ENCODE results near the gene APBA1. TPM values are rescaled to one million over a fixed set of nuclear protein-coding genes. Genes with fewer than 3 reads are reported as not detected.
"Not testable (repeated sequence)": the region's sequence is repeated elsewhere in the genome, so short reads cannot be mapped to it uniquely, and the experiment has no call there.

The APBA1 gene
- total RNA-seq, 1 experiment from 2014 or later: 11.0 TPM

GRCh38 chr9:69615880-69616279 is 56.3 kb downstream of the APBA1 start:
- no peak overlapping the region for H3K4me3 ChIP-seq
- no peaks in the 10 kb centered on the region for H3K4me1 ChIP-seq (replicated peaks)
- H3K9me3 ChIP-seq (replicated peaks): no peaks in the 10 kb centered on the region
- H3K27ac ChIP-seq: no peak overlapping the region
- H3K36me3 ChIP-seq: no peaks in the 10 kb centered on the region
- DNase-seq (ENCODE audit: low read depth in 1 of 2, low spot score in 2 of 2): no peak
- no peaks in the 10 kb centered on the region for H3K27me3 ChIP-seq (replicated peaks)

DNA sequence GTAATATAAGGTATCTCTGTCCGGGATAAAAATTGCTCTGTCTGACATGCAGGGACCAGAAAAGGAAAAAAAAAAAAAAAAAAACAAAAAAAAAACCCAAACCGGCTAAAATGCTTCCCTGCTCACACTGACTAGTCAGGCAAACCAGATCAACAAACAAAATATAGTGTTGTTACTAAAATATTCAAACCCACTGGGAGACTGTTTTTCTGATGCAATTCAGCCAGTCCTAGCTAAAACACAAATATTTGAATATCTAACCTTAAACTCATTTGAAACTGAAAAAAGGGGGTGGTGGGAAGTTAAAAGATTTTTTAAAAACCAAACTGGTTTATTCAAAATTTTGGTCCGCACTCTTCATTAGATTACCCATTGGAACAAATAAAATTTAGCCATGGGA is 61.0 kb downstream of the APBA1 start:
- Histone ChIP-seq H3K27ac (no peak overlapping the region), H3K36me3 (no peaks in the 10 kb centered on the region), H3K4me1 (replicated peaks) (no peaks in the 10 kb centered on the region), H3K9me3 (replicated peaks) (no peaks in the 10 kb centered on the region), H3K4me3 (no peak overlapping the region), H3K27me3 (replicated peaks) (no peaks in the 10 kb centered on the region)
- DNase-seq (ENCODE audit: low read depth in 1 of 2, low spot score in 2 of 2): no peak

- no peaks in the 10 kb centered on the region for H3K4me1 ChIP-seq (replicated peaks)
- no peak overlapping the region for H3K27ac ChIP-seq
- no peaks in the 10 kb centered on the region for H3K27me3 ChIP-seq (replicated peaks)
- no peaks in the 10 kb centered on the region for H3K9me3 ChIP-seq (replicated peaks)
- no peak for DNase-seq (ENCODE audit: low read depth in 1 of 2, low spot score in 2 of 2)
- no peaks in the 10 kb centered on the region for H3K36me3 ChIP-seq
- no peak overlapping the region for H3K4me3 ChIP-seq
Observed at GRCh38 chr9:69609156-69609555, 63.0 kb downstream of the APBA1 start.

DNA sequence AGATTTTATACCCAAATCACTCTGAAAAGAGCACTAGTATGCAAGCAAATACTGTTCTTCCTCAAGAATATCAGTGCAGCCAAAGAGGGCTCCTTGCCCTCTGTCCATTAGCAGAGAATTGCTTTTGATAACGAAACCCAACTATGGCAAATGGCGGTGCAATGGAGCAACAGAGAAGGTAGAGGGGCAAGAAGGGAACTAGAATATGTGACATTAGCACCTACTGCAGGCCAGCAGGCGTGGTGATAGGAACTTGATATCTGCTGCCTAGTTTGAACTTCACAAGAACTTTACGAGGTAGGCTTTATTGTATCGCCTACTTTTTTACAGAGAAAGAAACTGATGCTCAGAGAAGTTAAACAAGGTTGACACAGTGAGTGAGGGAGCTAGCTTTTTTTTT is 66.1 kb downstream of the APBA1 start:
- Histone ChIP-seq H3K27me3 (replicated peaks) (no peaks in the 10 kb centered on the region), H3K27ac (no peak overlapping the region), H3K4me1 (replicated peaks) (no peaks in the 10 kb centered on the region), H3K4me3 (no peak overlapping the region), H3K9me3 (replicated peaks) (no peaks in the 10 kb centered on the region), H3K36me3 (no peaks in the 10 kb centered on the region)
- DNase-seq (ENCODE audit: low read depth in 1 of 2, low spot score in 2 of 2): no peak

- no peaks in the 10 kb centered on the region for H3K9me3 ChIP-seq (replicated peaks)
- DNase-seq (ENCODE audit: low read depth in 1 of 2, low spot score in 2 of 2): no peak
- H3K27me3 ChIP-seq (replicated peaks): no peaks in the 10 kb centered on the region
- H3K36me3 ChIP-seq: no peaks in the 10 kb centered on the region
- no peak overlapping the region for H3K27ac ChIP-seq
- H3K4me1 ChIP-seq (replicated peaks): no peaks in the 10 kb centered on the region
- H3K4me3 ChIP-seq: no peak overlapping the region
Observed at GRCh38 chr9:69605406-69605805, 66.8 kb downstream of the APBA1 start.

GRCh38 chr9:69604568-69605219 is 67.5 kb downstream of the APBA1 start:
- DNase-seq (ENCODE audit: low read depth in 1 of 2, low spot score in 2 of 2): no peak
- no peaks in the 10 kb centered on the region for H3K4me1 ChIP-seq (replicated peaks)
- no peaks in the 10 kb centered on the region for H3K27me3 ChIP-seq (replicated peaks)

DNA sequence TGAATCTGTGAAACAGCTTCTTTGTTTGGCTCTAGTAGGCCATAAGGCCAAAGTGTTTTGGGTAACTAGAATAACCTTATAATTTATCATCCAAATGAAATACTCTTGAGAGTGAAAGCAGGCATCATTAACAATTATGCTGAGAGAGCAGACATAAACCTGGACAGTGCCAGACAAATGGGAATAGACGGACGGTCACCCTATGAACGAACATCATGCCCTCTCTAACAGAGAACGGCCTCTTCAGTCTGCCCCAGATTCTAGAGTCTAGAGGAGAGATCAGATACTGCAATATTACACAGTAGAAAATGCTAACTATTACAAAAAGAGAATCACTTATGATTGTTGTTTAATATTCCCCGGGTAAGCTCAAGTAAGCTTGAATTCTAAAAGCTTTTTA is 68.5 kb downstream of the APBA1 start:
- Histone ChIP-seq H3K27me3 (replicated peaks) (no peaks in the 10 kb centered on the region), H3K9me3 (replicated peaks) (no peaks in the 10 kb centered on the region), H3K36me3 (no peaks in the 10 kb centered on the region), H3K4me3 (no peak overlapping the region), H3K27ac (no peak overlapping the region), H3K4me1 (replicated peaks) (no peaks in the 10 kb centered on the region)
- no peak for DNase-seq (ENCODE audit: low read depth in 1 of 2, low spot score in 2 of 2)

More at GRCh38 chr9:69604568-69605219, 67.5 kb downstream of the APBA1 start:
- Histone ChIP-seq H3K36me3 (no peaks in the 10 kb centered on the region), H3K27ac (no peak overlapping the region), H3K9me3 (replicated peaks) (no peaks in the 10 kb centered on the region), H3K4me3 (no peak overlapping the region)

GRCh38 chr9:69602773-69603172 is 69.4 kb downstream of the APBA1 start:
- no peak overlapping the region for H3K27ac ChIP-seq
- no peak for DNase-seq (ENCODE audit: low read depth in 1 of 2, low spot score in 2 of 2)
- H3K4me1 ChIP-seq (replicated peaks): no peaks in the 10 kb centered on the region
- H3K9me3 ChIP-seq (replicated peaks): no peaks in the 10 kb centered on the region
- H3K27me3 ChIP-seq (replicated peaks): no peaks in the 10 kb centered on the region
- no peak overlapping the region for H3K4me3 ChIP-seq
- H3K36me3 ChIP-seq: no peaks in the 10 kb centered on the region

- H3K9me3 ChIP-seq (replicated peaks): no peaks in the 10 kb centered on the region
- DNase-seq (ENCODE audit: low read depth in 1 of 2, low spot score in 2 of 2): no peak
Observed at GRCh38 chr9:69601698-69602097, 70.5 kb downstream of the APBA1 start.

DNA sequence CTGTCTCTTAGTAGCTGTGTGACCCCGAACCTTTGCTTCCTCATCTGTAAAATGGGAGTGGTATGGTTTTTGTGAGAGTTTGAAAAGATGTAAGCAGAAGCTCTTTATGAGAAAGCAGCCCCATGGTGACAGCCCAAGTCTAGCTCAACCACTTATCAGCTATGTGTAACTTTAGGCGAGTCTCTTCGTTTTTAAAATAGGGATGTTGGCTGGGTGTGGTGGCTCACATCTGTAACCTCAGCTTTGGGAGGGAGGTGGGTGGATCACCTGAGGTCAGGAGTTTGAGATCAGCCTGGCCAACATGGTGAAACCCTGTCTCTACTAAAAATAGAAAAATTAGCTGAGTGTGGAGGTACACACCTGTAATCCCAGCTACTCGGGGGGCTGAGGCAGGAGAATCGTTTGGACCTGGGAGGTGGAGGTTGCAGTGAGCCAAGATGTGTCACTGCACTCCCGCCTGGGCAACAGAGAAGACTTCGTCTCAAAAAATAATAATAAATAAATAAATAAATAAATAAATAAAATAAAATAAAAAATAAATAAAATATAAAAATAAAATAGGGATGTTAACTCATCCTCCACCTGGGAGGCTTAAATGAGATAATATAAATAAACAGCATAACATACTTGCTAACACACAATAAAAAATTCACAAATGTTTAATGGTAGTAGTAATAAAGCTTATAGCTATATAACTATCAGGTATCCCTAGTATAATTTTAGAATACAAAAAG is 71.7 kb downstream of the APBA1 start:
- Histone ChIP-seq H3K4me3 (no peak overlapping the region), H3K9me3 (replicated peaks) (no peaks in the 10 kb centered on the region), H3K4me1 (replicated peaks) (no peaks in the 10 kb centered on the region), H3K27me3 (replicated peaks) (no peaks in the 10 kb centered on the region), H3K27ac (no peak overlapping the region), H3K36me3 (no peaks in the 10 kb centered on the region)
- no peak for DNase-seq (ENCODE audit: low read depth in 1 of 2, low spot score in 2 of 2)

More at GRCh38 chr9:69601698-69602097, 70.5 kb downstream of the APBA1 start:
- Histone ChIP-seq H3K4me1 (replicated peaks) (no peaks in the 10 kb centered on the region), H3K4me3 (no peak overlapping the region), H3K27me3 (replicated peaks) (no peaks in the 10 kb centered on the region), H3K36me3 (no peaks in the 10 kb centered on the region), H3K27ac (no peak overlapping the region)

DNA sequence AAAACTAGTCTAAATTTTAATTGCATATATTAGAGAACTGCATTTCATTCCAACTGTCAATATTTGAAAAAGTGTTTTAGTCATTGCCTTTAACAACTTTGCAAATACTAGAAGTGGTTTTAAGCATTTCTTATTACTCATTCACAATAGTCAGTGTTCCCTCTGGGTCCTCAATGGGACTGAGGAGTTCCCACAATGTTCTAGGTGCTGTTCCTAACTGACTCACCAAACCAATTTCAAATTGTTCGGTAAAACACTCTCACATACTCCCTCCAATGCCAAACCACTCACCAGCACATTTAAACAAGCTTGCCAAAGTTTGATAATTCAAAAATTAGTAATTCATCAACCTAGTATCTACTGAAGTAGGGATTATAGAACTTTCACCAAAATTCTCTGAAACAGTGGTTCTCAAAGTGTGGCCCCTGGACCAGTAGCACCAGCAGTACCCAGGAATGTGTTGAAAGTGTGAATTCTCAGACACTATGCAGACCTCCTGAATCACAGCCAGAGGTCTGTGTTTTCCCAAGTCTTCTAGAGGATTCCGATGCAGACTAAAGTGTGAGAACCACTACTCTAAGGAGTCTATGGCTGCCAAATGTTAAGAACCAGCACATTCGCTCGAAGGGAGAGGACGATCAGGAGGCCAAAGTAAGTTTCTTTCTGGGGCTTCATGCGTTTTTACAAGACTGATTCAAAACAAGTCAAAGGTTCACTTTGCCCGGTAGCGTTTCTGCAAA is 72.8 kb downstream of the APBA1 start:
- Histone ChIP-seq H3K36me3 (no peaks in the 10 kb centered on the region), H3K27me3 (replicated peaks) (no peaks in the 10 kb centered on the region), H3K4me3 (no peak overlapping the region), H3K9me3 (replicated peaks) (no peaks in the 10 kb centered on the region), H3K27ac (no peak overlapping the region), H3K4me1 (replicated peaks) (no peaks in the 10 kb centered on the region)
- no peak for DNase-seq (ENCODE audit: low read depth in 1 of 2, low spot score in 2 of 2)

- H3K9me3 ChIP-seq (replicated peaks); H3K27ac ChIP-seq; DNase-seq (ENCODE audit: low read depth in 1 of 2, low spot score in 2 of 2); H3K27me3 ChIP-seq (replicated peaks); H3K4me3 ChIP-seq; H3K4me1 ChIP-seq (replicated peaks); H3K36me3 ChIP-seq: not testable (repeated sequence)
Observed at GRCh38 chr9:69596906-69597305, 75.3 kb downstream of the APBA1 start.

DNA sequence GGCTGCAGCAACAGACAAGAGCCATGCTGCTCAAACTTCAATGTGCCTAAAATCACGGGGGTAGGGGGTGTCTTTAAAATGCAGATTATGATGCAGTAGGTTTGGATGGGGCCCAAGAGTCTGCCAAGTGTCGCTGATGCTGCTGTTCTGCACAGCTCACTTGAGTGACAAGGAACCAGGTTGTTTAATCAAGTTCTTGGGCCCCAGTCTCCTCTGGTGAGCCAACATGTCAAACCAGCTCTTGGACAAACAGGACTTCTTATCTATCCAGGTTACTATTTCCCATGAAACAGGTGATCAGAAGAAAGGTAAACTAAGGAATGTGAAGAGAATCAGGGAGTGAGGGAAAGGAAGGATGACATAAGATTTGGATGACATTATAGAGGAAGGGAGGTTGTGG is 78.0 kb downstream of the APBA1 start:
- no peaks in the 10 kb centered on the region for H3K4me1 ChIP-seq (replicated peaks)
- no peak overlapping the region for H3K4me3 ChIP-seq
- DNase-seq (ENCODE audit: low read depth in 1 of 2, low spot score in 2 of 2): no peak
- no peaks in the 10 kb centered on the region for H3K9me3 ChIP-seq (replicated peaks)
- H3K27me3 ChIP-seq (replicated peaks): no peaks in the 10 kb centered on the region
- no peak overlapping the region for H3K27ac ChIP-seq
- no peaks in the 10 kb centered on the region for H3K36me3 ChIP-seq

DNA sequence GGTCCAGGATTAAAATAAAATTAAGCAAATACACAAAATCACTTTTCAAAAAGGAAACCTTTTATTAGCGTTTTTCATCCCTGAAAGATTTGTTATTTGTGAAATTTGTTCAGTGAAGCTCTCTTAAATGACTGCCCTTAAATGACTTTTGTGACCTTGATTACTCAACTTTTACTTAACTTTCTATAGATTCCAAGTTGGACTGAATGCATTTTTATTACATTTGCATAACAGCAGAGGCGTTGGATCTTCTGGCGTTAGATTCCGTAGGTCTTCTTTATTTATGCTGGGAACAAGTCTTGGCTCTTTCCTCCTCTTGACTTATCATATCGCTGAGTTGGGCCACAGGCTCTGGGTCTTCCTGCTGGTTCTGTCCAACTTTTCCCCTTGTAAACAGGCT is 78.4 kb downstream of the APBA1 start:
- H3K27me3 ChIP-seq (replicated peaks): no peaks in the 10 kb centered on the region
- no peak overlapping the region for H3K27ac ChIP-seq
- no peaks in the 10 kb centered on the region for H3K36me3 ChIP-seq
- DNase-seq (ENCODE audit: low read depth in 1 of 2, low spot score in 2 of 2): no peak
- H3K9me3 ChIP-seq (replicated peaks): no peaks in the 10 kb centered on the region
- H3K4me3 ChIP-seq: no peak overlapping the region
- H3K4me1 ChIP-seq (replicated peaks): no peaks in the 10 kb centered on the region

All from SJSA1 (cell line).